Activated gamma-delta T cell treated with Interleukin-2 at 50 U/mL for 16 hours (primary cell): ENCODE results near the gene RIOK3.
"Not testable (repeated sequence)": the region's sequence is repeated elsewhere in the genome, so short reads cannot be mapped to it uniquely, and the experiment has no call there.

Experiments
- DNase-seq: peaks from one replicate; pipeline ENCODE4 v3.0.0-alpha.2; 2020

Gene RIOK3

GRCh38 chr18:23452728-23453679 lies at the start of gene RIOK3:
TSS of gene RIOK3 (plus strand) at chr18:23453287. CDS start at chr18:23453440, 153 bp downstream.
- DNase-seq, result peak; percentile 88

DNA sequence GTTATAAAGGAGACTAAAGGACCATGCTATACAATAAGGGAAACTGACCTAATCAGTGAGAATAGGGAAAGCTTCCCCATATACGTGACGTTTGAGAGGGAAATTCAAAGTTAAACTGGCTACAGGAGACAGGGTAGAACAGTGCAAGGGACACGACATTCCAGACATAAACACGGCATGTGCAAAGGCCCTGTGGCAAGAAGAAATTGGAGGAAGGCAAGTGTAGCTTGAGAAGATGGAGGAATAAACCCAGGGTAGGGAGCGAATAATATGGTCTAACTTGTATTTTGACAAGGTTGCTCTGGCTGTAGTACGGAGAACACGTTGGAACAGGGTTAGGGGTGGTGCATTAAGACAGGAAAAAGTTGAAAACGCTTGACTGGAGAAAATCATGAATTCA lies 49.8 kb upstream of the RIOK3 start:
- DNase-seq, result no peak

GRCh38 chr18:23405636-23406035 lies 47.5 kb upstream of the RIOK3 start:
- no peak for DNase-seq

DNA sequence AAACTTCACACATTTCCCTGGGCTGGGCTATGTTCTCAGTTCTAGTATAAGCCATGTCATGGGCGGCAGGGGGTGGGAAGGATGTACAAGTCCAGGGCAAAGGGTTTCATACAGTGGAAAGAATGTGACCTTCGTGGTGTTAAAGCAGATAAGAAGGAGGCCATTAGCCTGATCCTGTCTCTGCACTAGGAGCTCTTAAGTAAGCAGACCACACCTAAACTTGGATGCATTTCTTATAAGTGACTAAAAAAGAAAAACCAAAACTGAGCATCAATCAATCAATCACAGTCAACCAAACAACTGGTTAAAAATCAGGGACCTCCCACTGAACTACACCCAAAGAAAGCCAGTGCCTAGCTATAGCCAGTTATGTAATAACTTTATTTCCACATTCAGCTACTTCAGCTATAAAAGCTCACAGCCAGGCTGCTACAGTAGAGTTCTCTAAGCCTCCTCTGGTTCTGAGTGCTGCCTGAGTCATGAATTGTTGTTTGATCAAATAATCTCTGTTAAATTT lies 46.8 kb upstream of the RIOK3 start:
- DNase-seq, result no peak

DNA sequence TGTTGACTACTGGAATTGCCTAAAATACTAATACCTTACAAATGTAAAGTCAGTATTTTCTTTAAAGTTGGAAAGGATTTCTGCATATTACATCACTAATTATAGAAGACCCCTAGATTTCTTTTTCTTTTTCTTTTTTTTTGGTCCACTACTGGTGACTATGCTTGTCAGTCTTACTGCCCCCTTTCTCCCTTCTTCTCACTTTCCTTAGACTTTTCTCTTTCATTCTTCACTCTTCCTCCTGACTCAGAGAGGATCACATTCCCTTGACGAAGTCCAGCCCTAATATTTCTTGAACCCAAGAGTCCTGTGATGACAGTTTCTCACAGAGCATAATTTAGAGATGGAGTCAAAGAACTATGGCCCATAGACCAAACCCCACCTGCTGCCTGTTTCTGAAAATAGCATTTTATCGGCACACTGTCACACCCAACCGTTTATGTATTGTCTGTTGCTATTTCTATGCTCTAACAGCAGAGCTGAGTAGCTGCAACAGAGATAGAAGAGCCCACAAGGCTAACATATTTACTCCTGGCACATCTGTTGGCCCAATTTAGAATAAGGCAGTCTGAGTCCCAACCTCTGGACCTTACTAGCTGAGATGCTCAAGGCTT lies 40.6 kb upstream of the RIOK3 start:
- no peak for DNase-seq

DNA sequence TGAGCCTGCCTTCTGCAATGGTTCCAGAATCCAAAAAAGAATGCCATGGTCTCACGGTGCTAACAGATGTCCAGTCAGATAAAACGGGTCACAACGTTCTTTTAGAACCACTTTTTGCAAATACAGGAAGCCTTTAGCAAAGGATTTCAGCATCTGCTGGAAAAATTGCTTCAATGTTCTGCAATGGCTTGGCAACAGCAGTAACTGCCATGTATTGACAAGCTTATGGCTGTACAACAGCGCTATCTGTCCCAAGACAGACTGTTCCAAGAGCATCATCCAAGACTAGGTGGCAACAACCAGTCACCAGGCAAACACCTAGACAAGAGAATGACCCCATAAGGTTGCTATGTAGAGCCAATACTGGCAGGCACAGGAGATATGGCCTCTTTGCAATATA lies 37.6 kb upstream of the RIOK3 start:
- no peak for DNase-seq

DNA sequence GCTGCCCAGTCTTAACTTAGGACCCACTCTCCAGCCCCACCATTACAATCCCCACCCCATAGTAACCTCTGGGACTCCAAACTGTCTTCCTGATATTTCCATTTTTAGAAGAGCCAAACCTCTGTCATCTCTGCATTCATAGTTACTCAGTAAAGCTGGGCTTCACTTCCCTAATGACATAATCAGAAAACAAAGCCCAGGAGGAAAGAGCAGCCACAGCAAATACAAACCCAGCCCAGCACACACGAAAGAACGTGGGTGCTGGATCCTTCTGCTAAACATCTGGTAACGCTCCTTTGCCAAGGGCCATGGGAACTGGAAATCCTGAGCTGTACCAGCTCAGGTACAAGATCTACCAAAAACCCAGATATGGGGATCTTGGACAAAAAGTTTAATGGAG lies 36.8 kb upstream of the RIOK3 start:
- no peak for DNase-seq

GRCh38 chr18:23421277-23421676 lies 31.8 kb upstream of the RIOK3 start:
- DNase-seq, result no peak

GRCh38 chr18:23422751-23423418 lies 30.2 kb upstream of the RIOK3 start:
- no peak for DNase-seq

DNA sequence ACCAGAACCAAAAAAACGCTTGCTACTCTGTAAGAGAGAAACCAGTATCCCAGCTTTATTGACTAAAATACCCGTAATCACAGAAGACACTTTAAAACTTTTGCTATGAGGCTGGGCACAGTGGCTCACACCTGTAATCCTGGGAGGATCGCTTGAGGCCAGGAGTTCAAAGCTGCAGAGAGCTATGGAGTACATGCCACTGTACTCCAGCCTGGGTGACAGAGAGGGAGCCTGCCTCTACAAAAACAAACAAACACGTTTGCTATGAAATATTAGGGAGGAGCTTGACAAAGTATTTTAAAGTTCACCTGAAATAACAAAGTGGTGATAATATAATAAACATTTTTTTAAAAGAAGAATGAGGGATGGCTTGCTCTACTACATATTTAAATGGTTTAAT lies 28.5 kb upstream of the RIOK3 start:
- DNase-seq, result no peak

DNA sequence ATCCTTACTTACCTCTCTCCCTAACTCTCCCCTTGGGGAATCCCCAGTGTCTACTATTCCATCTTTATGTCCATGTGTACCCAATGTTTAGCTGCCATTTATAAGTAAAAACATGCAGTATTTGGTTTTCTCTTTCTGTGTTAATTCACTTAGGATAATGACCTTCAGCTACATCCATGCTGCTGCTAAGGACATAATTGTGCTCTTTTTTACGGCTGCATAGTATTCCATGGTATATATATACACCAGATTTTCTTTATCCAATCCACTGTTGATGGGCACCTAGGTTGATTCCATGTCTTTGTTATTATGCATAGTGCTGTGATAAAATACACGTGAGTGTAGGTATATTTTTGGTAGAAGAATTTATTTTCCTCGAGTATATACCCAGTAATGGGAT lies 24.3 kb upstream of the RIOK3 start:
- no peak for DNase-seq

DNA sequence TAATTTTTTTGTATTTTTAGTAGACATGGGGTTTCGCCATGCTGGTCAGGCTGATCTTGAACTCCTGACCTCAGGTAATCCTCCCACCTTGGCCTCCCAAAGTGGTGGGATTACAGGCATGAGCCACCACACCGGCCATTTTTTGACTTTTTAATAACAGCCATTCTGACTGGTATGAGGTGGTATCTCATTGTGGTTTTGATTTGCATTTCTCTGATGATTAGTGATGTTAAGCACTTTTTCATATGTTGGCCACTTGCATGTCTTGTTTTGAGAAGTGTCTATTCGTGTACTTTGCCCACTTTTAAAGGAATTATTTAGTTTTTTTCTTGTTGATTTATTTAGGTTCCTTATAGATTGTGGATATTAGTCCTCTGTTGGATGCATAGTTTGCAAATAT lies 23.5 kb upstream of the RIOK3 start:
- DNase-seq, result not testable (repeated sequence)

DNA sequence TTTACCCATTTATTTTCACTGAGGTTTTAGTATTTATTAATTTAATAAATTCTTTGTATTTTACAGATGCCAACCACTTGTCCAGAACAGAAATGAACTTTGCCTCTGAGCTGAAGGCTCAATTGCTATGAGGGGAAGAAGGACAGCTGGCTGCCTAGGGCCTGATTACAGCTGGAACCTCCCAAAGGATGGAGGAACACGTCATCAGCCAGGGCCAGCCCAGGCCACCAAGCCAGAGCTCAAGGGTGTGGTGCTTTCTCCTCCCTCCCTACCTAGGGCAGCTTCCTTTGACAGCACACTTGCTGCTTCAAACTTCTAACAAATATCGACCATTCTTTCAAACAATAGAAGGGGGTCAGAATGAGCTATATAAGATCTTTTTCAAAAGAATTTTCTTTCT lies 19.7 kb upstream of the RIOK3 start:
- no peak for DNase-seq

GRCh38 chr18:23437357-23438045 lies 15.6 kb upstream of the RIOK3 start:
- peak; percentile 68 for DNase-seq

- DNase-seq, result no peak
Measured at GRCh38 chr18:23438046-23438377, 15.1 kb upstream of the RIOK3 start.

DNA sequence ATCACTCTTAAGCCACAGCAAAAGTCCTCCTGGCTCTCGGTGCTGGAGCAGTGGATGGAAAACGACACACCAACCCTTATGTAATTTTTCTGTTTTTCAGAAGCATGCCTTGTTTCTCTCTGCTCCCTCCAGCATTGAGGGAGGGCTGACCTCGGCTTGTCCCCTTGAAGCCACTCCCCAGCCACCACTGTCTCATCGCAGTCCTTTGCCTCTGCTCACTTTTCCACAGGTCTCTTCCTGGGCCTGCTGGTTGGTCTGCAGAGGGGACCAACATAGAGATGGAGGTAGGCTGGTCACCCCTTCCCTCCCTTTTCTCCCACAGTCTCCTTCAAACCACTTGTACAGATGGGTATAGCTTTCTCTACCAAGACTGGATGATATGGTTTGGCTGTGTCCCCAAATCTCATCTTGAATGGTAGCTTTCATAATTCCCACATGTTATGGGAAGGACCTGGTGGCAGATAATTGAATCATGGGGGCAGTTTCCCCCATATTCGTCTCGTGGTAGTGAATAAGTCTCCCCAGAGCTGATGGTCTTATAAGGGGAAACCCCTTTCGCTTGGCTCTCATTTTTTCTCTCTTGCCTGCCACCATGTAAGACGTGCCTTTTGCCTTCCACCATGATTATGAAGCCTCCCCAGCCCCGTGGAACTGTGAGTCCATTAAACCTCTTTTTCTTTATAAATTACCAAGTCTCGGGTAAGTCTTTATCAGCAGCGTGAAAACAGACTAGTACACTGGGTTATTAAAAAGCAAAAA lies 14.3 kb upstream of the RIOK3 start:
- no peak for DNase-seq

DNA sequence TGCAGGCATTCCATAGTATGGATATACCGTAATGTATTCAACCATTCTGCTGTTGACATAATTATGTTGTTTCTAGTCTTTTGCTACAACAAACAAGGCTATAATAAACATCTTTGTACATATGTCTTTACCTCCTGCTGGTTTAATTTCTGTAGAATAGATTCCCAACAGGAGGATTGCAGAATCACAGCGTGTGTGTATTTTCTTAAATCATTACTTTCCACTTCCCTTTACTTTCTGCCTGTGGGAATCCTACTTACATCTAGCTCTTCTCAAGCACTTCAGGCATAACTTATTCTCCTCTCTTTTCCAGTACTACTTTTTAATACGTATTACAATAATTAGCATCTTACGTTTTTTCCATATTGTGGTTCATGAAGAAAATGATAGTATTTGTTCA lies 13.0 kb upstream of the RIOK3 start:
- no peak for DNase-seq

GRCh38 chr18:23442958-23443357 lies 10.1 kb upstream of the RIOK3 start:
- no peak for DNase-seq

- DNase-seq, result no peak
Measured at GRCh38 chr18:23448291-23448690, 4.8 kb upstream of the RIOK3 start.

- no peak for DNase-seq
Measured at GRCh38 chr18:23450022-23450421, 3.1 kb upstream of the RIOK3 start.

GRCh38 chr18:23451011-23451410 lies 2.1 kb upstream of the RIOK3 start:
- no peak for DNase-seq

GRCh38 chr18:23451491-23451890 lies 1.6 kb upstream of the RIOK3 start:
- no peak for DNase-seq
